Liver (tissue), 9 donors: ENCODE data around the gene C19orf47. TPM values are rescaled to one million over a fixed set of nuclear protein-coding genes. Genes with fewer than 3 reads are reported as not detected.

Experiments
- DNase-seq: peaks from one replicate; pipeline ENCODE4 v3.0.0-alpha.2; 2017; ENCODE audit warnings: low spot score
- H3K27ac ChIP-seq, 2 donors: one replicate each; pipeline ENCODE4 v1.7.0; 2013; ENCODE audit warnings: inconsistent platforms in 2 of 2, low read length in 2 of 2, control low read depth in 1 of 2, low read depth in 1 of 2, mild to moderate bottlenecking in 1 of 2
- H3K27me3 ChIP-seq, 4 donors: one replicate each; pipeline versions ENCODE4 v1.6.1 to v1.7.0; 2013; ENCODE audit warnings: low read length in 3 of 4, inconsistent platforms in 1 of 4, mild to moderate bottlenecking in 1 of 4, moderate library complexity in 1 of 4; ENCODE audit not compliant: control insufficient read depth in 4 of 4, insufficient read depth in 4 of 4
- H3K36me3 ChIP-seq, 4 donors: one replicate each; pipeline versions ENCODE4 v1.6.1 to v1.7.0; 2013; ENCODE audit warnings: low read length in 3 of 4, mild to moderate bottlenecking in 3 of 4, low read depth in 1 of 4, moderate library complexity in 1 of 4; ENCODE audit not compliant: control insufficient read depth in 4 of 4, insufficient read depth in 3 of 4
- H3K4me1 ChIP-seq, 4 donors: one replicate each; pipeline versions ENCODE4 v1.6.1 to v1.7.0; 2013; ENCODE audit warnings: low read length in 3 of 4, mild to moderate bottlenecking in 3 of 4, moderate library complexity in 1 of 4; ENCODE audit not compliant: control insufficient read depth in 4 of 4, insufficient read depth in 4 of 4
- H3K4me3 ChIP-seq, 3 donors: one replicate each; pipeline versions ENCODE4 v1.6.1 to v1.7.0; 2013; ENCODE audit warnings: low read length in 3 of 3, control low read depth in 1 of 3, low read depth in 1 of 3, mild to moderate bottlenecking in 1 of 3
- H3K9ac ChIP-seq, 2 donors: one replicate each; pipeline ENCODE4 v1.7.0; 2013; ENCODE audit warnings: low read length in 2 of 2, mild to moderate bottlenecking in 2 of 2, moderate library complexity in 2 of 2, control low read depth in 1 of 2, low read depth in 1 of 2
- H3K9me3 ChIP-seq, 4 donors: one replicate each; pipeline versions ENCODE4 v1.6.1 to v1.7.0; 2013; ENCODE audit warnings: low read length in 3 of 4; ENCODE audit not compliant: control insufficient read depth in 4 of 4
- ATF3 ChIP-seq: IDR thresholded peaks from 2 replicates; pipeline ENCODE4 v1.6.1; 2016; ENCODE audit warnings: antibody characterized with exemption
- CTCF ChIP-seq: fragments of 150-350 bp; IDR thresholded peaks from 2 replicates; pipeline ENCODE4 v1.5.1; 2017; ENCODE audit warnings: improper control_type of control experiment, low read depth, low read length; ENCODE audit not compliant: missing input control
- EGR1 ChIP-seq, 2 donors: IDR thresholded peaks; 2 replicates each; pipeline ENCODE4 v1.6.1; 2016 to 2018; ENCODE audit warnings: antibody characterized with exemption in 2 of 2, low read depth in 2 of 2
- FOXA1 ChIP-seq: IDR thresholded peaks from 2 replicates; pipeline ENCODE4 v1.6.1; 2016; ENCODE audit warnings: antibody characterized with exemption
- FOXA2 ChIP-seq: IDR thresholded peaks from 2 replicates; pipeline ENCODE4 v1.6.1; 2016; ENCODE audit warnings: antibody characterized with exemption
- GABPA ChIP-seq, 2 donors: IDR thresholded peaks in 1 of 2; conservative IDR thresholded peaks in 1 of 2; 2 replicates each; pipeline ENCODE4 v1.6.1; 2016; ENCODE audit warnings: antibody characterized with exemption in 2 of 2, mild to moderate bottlenecking in 1 of 2, moderate library complexity in 1 of 2
- HNF4A ChIP-seq, 2 donors: conservative IDR thresholded peaks; 2 replicates each; pipeline ENCODE4 v1.6.1; 2016; ENCODE audit warnings: antibody characterized with exemption in 2 of 2, mild to moderate bottlenecking in 2 of 2
- HNF4G ChIP-seq: IDR thresholded peaks from 2 replicates; pipeline ENCODE4 v1.6.1; 2016; ENCODE audit warnings: antibody characterized with exemption
- JUND ChIP-seq, 2 donors: IDR thresholded peaks; 2 replicates each; pipeline ENCODE4 v1.6.1; 2016; ENCODE audit warnings: antibody characterized with exemption in 2 of 2
- MAX ChIP-seq: IDR thresholded peaks from 2 replicates; pipeline ENCODE4 v1.6.1; 2016; ENCODE audit warnings: antibody characterized with exemption
- NR2F2 ChIP-seq: IDR thresholded peaks from 2 replicates; pipeline ENCODE4 v1.6.1; 2016; ENCODE audit warnings: antibody characterized with exemption
- RAD21 ChIP-seq, 2 donors: IDR thresholded peaks; 2 replicates each; pipeline ENCODE4 v1.6.1; 2016; ENCODE audit warnings: antibody characterized with exemption in 2 of 2, mild to moderate bottlenecking in 2 of 2
- REST ChIP-seq: IDR thresholded peaks from 2 replicates; pipeline ENCODE4 v1.6.1; 2016; ENCODE audit warnings: antibody characterized with exemption, mild to moderate bottlenecking
- RXRA ChIP-seq, 2 donors: IDR thresholded peaks; 2 replicates each; pipeline ENCODE4 v1.6.1; 2017 to 2018; ENCODE audit warnings: antibody characterized with exemption in 2 of 2, mild to moderate bottlenecking in 1 of 2
- SP1 ChIP-seq: IDR thresholded peaks from 2 replicates; pipeline ENCODE4 v1.6.1; 2018; ENCODE audit warnings: antibody characterized with exemption, mild to moderate bottlenecking
- TAF1 ChIP-seq: conservative IDR thresholded peaks from 2 replicates; pipeline ENCODE4 v1.6.1; 2016; ENCODE audit warnings: antibody characterized with exemption, mild to moderate bottlenecking
- YY1 ChIP-seq: IDR thresholded peaks from 2 replicates; pipeline ENCODE4 v1.6.1; 2016; ENCODE audit warnings: antibody characterized with exemption, mild to moderate bottlenecking
- WGBS: extraction: QIAGEN DNeasy Blood & Tissue Kit; methylation state at CpG from one replicate; pipeline ENCODE4 v1.1.7; 2013; 5-methylcytosine and 5-hydroxymethylcytosine counted together
- polyA plus RNA-seq, 2 donors: library from polyadenylated mRNA; stranded (reverse) in 1 of 2; unstranded in 1 of 2; fragments of 200-250 nt in 1 of 2; fragments of >200 nt in 1 of 2; fragmentation: Nextera tagmentation in 1 of 2; extraction: Ambion mirVana in 1 of 2; gene quantifications; one replicate each; pipeline versions ENCODE4 v1.2.1 to v1.2.3, GENCODE V29; 2013 to 2015
- total RNA-seq, 2 donors: library from RNA; depleted of rRNA; stranded (reverse); fragments of >200 nt; gene quantifications; one replicate each; pipeline ENCODE4 v1.2.3, GENCODE V29; 2014
- donor health status: healthy.
- donor health status: healthy.
- donor health status: healthy.
- donor health status: healthy.
- donor health status: healthy.

C19orf47 gene
- total and polyA plus RNA-seq, 4 donors: 3.9 to 6.0 (median 5.0) TPM

- no peak for TF ChIP-seq REST
- TF ChIP-seq HNF4A (conservative IDR thresholded peaks at IDR 0.05): no peak
- TF ChIP-seq YY1: no peak
- no peak for TF ChIP-seq RXRA (IDR thresholded peaks at IDR 0.05)
- TF ChIP-seq EGR1 (IDR thresholded peaks at IDR 0.05; ENCODE audit: low read depth in 2 of 2): no peak
- TF ChIP-seq JUND (IDR thresholded peaks at IDR 0.05): no peak
- no peak for TF ChIP-seq MAX
- TF ChIP-seq FOXA1: no peak
- no peak for TF ChIP-seq HNF4G
- no peak for TF ChIP-seq FOXA2
- TF ChIP-seq RAD21 (IDR thresholded peaks at IDR 0.05): no peak
Measured at GRCh38 chr19:40388481-40388880, 40.3 kb upstream of the C19orf47 start (continued).

- TF ChIP-seq FOXA1: no peak
- TF ChIP-seq GABPA (IDR thresholded peaks at IDR 0.05 in 1 of 2, conservative IDR thresholded peaks at IDR 0.05 in 1 of 2): no peak
- no peak for TF ChIP-seq ATF3
- TF ChIP-seq TAF1: no peak
- no peak for TF ChIP-seq RAD21 (IDR thresholded peaks at IDR 0.05)
- no peak for TF ChIP-seq FOXA2
- no peak for TF ChIP-seq MAX
- no peak for TF ChIP-seq HNF4G
- TF ChIP-seq RXRA (IDR thresholded peaks at IDR 0.05): no peak
- no peak for TF ChIP-seq SP1
- TF ChIP-seq NR2F2: no peak
- no peak for TF ChIP-seq YY1
- TF ChIP-seq CTCF: no peak
- TF ChIP-seq EGR1 (IDR thresholded peaks at IDR 0.05; ENCODE audit: low read depth in 2 of 2): no peak
- TF ChIP-seq HNF4A (conservative IDR thresholded peaks at IDR 0.05): no peak
- Histone ChIP-seq H3K9me3 (no peaks in the 10 kb centered on the region), H3K9ac (no peak overlapping the region), H3K4me1 (no peaks in the 10 kb centered on the region), H3K36me3 (no peaks in the 10 kb centered on the region), H3K27me3 (no peaks in the 10 kb centered on the region), H3K4me3 (no peak overlapping the region), H3K27ac (no peak overlapping the region)
- WGBS: 95% methylated on average over 10 of the region's 10 CpGs
- no peak for DNase-seq
Measured at GRCh38 chr19:40387155-40387554, 39.0 kb upstream of the C19orf47 start.
